Measurements from ENCODE around the gene PRR5.
"Not testable (repeated sequence)": the region's sequence is repeated elsewhere in the genome, so short reads cannot be mapped to it uniquely, and the experiment has no call there.

PRR5 gene

GRCh38 chr22:44676066-44676440 is 26.0 kb upstream of the PRR5 start:
- not testable (repeated sequence) for DNase-seq (ENCODE audit: low spot score)

- no peak for DNase-seq (ENCODE audit: low spot score)
These were observed 25.3 kb upstream of the PRR5 start for GRCh38 chr22:44676441-44677352.

- no peak for DNase-seq (ENCODE audit: low spot score)
These were observed 24.6 kb upstream of the PRR5 start for GRCh38 chr22:44677353-44677840.

GRCh38 chr22:44677871-44678555 is 24.0 kb upstream of the PRR5 start:
- DNase-seq (ENCODE audit: low spot score), result no peak

- DNase-seq (ENCODE audit: low spot score), result no peak
These were observed 23.3 kb upstream of the PRR5 start for GRCh38 chr22:44678556-44679305.

- DNase-seq (ENCODE audit: low spot score), result not testable (repeated sequence)
These were observed 22.7 kb upstream of the PRR5 start for GRCh38 chr22:44679306-44679647.

- DNase-seq (ENCODE audit: low spot score), result no peak
These were observed 21.9 kb upstream of the PRR5 start for GRCh38 chr22:44680058-44680457.

GRCh38 chr22:44680481-44680894 is 21.5 kb upstream of the PRR5 start:
- no peak for DNase-seq (ENCODE audit: low spot score)

GRCh38 chr22:44682556-44683168 is 19.3 kb upstream of the PRR5 start:
- DNase-seq (ENCODE audit: low spot score), result no peak

GRCh38 chr22:44683237-44683636 is 18.8 kb upstream of the PRR5 start:
- DNase-seq (ENCODE audit: low spot score), result no peak

GRCh38 chr22:44683881-44684280 is 18.1 kb upstream of the PRR5 start:
- DNase-seq (ENCODE audit: low spot score), result no peak

- DNase-seq (ENCODE audit: low spot score), result peak; percentile 89
These were observed 17.3 kb upstream of the PRR5 start for GRCh38 chr22:44684506-44685383.

- peak; percentile 72 for DNase-seq (ENCODE audit: low spot score)
These were observed 16.5 kb upstream of the PRR5 start for GRCh38 chr22:44685384-44686056.

GRCh38 chr22:44686873-44687600 is 15.0 kb upstream of the PRR5 start:
- no peak for DNase-seq (ENCODE audit: low spot score)

GRCh38 chr22:44689173-44689572 is 12.8 kb upstream of the PRR5 start:
- DNase-seq (ENCODE audit: low spot score), result peak; percentile 67

- DNase-seq (ENCODE audit: low spot score), result no peak
These were observed 12.0 kb upstream of the PRR5 start for GRCh38 chr22:44689915-44690524.

GRCh38 chr22:44691796-44692661 is 10.0 kb upstream of the PRR5 start:
- no peak for DNase-seq (ENCODE audit: low spot score)

- no peak for DNase-seq (ENCODE audit: low spot score)
These were observed 9.4 kb upstream of the PRR5 start for GRCh38 chr22:44692662-44693007.
